GM12878 (cell line): ENCODE data around the gene RGS19. TPM values are rescaled to one million over a fixed set of nuclear protein-coding genes. Genes with fewer than 3 reads are reported as not detected.

Experiments
- ATAC-seq: fragments of 200-7000 bp; cut with Tn5 transposase; 3 replicates; pipeline ENCODE4 v1.9.1; 2020; ENCODE audit warnings: mild to moderate bottlenecking, moderate library complexity
- BruUV-seq: library from RNA; stranded (reverse); fragments of 400-500 nt; replicated peaks from 2 replicates; lab custom pipeline; 2021; lab: Mats Ljungman, UMichigan
- CTCF ChIA-PET: fragments of 300-600 bp; sonication (Branson Sonifier 250); formaldehyde crosslinking; extraction: SDS; loops from one replicate; lab custom pipeline; 2021; ENCODE audit warnings: inconsistent platforms; lab: Yijun Ruan, JAX
- POLR2A ChIA-PET: fragments of 350-600 bp; formaldehyde crosslinking; extraction: SDS; loops from one replicate; lab custom pipeline; 2021; ENCODE audit warnings: inconsistent platforms; lab: Charles Lee
- RAD21 ChIA-PET: fragments of 300-600 bp; sonication (Branson Sonifier 250); formaldehyde crosslinking; loops from one replicate; lab custom pipeline; 2023; ENCODE audit warnings: antibody characterized with exemption; ENCODE audit not compliant: unreplicated experiment; lab: Charles Lee
- SMC1A ChIA-PET: fragments of 300-600 bp; sonication (Branson Sonifier 250); formaldehyde crosslinking; loops from one replicate; lab custom pipeline; 2023; ENCODE audit not compliant: unreplicated experiment, uncharacterized antibody; lab: Charles Lee
- DNase-seq: peaks from one replicate; pipeline ENCODE4 v3.0.0-alpha.2; 2011; ENCODE audit warnings: low read depth, low spot score
- FAIRE-seq: peaks from 3 replicates; lab custom pipeline; 2011; peaks lifted over from hg19 to GRCh38; lab: Jason Lieb, UNC
- H2AFZ ChIP-seq: 2 replicates; pipeline ENCODE4 v1.6.0; 2011; ENCODE audit warnings: low read depth, low read length, control low read depth; ENCODE audit not compliant: control insufficient read depth
- H3K27ac ChIP-seq: 2 replicates; pipeline ENCODE4 v1.5.1; 2011; ENCODE audit warnings: control low read depth; ENCODE audit not compliant: control insufficient read depth, insufficient read depth
- H3K27me3 ChIP-seq, 2 experiments: replicated peaks in 1 of 2; 2 replicates each; pipeline versions ENCODE4 v1.6.0 to v1.6.1; 2011; ENCODE audit warnings: low read length in 1 of 2; ENCODE audit not compliant: control insufficient read depth in 2 of 2, insufficient read depth in 2 of 2
- H3K36me3 ChIP-seq, 2 experiments: 2 replicates each; pipeline ENCODE4 v1.5.1; 2011; ENCODE audit warnings: low read length in 1 of 2; ENCODE audit not compliant: control insufficient read depth in 2 of 2, insufficient read depth in 2 of 2
- H3K4me1 ChIP-seq: 2 replicates; pipeline ENCODE4 v1.6.1; 2011; ENCODE audit warnings: mild to moderate bottlenecking, low read length, moderate library complexity, mixed read lengths; ENCODE audit not compliant: control insufficient read depth, insufficient read depth
- H3K4me2 ChIP-seq: 2 replicates; pipeline ENCODE4 v1.6.0; 2011; ENCODE audit warnings: control low read depth; ENCODE audit not compliant: control insufficient read depth, insufficient read depth
- H3K4me3 ChIP-seq: fragments of 200-600 bp; sonication (generic); 2 replicates; pipeline ENCODE4 v1.5.1; 2016
- H3K79me2 ChIP-seq: 2 replicates; pipeline ENCODE4 v1.6.0; 2011; ENCODE audit warnings: low read length; ENCODE audit not compliant: control insufficient read depth, insufficient read depth
- H3K9ac ChIP-seq: 2 replicates; pipeline ENCODE4 v1.8.0; 2011; ENCODE audit warnings: low read length, control low read depth, mixed read lengths; ENCODE audit not compliant: control insufficient read depth, insufficient read depth
- H3K9me3 ChIP-seq: replicated peaks from 3 replicates; pipeline ENCODE4 v1.5.1; 2011; ENCODE audit warnings: mild to moderate bottlenecking, low read length; ENCODE audit not compliant: control insufficient read depth, insufficient read depth
- H4K20me1 ChIP-seq: 2 replicates; pipeline ENCODE4 v1.6.0; 2011; ENCODE audit not compliant: control insufficient read depth, insufficient read depth
- POLR2A ChIP-seq: IDR thresholded peaks from 2 replicates; pipeline ENCODE4 v1.6.1; 2011; ENCODE audit warnings: low read depth, mild to moderate bottlenecking, low read length
- WGBS: methylation state at CpG from one replicate; pipeline ENCODE4 v1.1.6; 2016; ENCODE audit warnings: low lambda C conversion rate; ENCODE audit not compliant: insufficient replicate concordance, insufficient coverage; ENCODE audit errors: missing lambda C conversion rate; 5-methylcytosine and 5-hydroxymethylcytosine counted together
- in situ Hi-C: fragments of 300-500 bp; cut with MboI; formaldehyde crosslinking; loops from 9 replicates; pipeline ENCODE4 v1.14.3; 2018; ENCODE audit warnings: mixed read lengths
- intact Hi-C: fragments of 100-400 bp; cut with micrococcal nuclease; formaldehyde crosslinking; loops from one replicate; pipeline ENCODE4 v1.14.2; 2022; ENCODE audit not compliant: unreplicated experiment
- microRNA-seq: library from miRNA; unstranded; fragments of <30 nt; microRNA quantifications from one replicate; pipeline ENCODE4, GENCODE V29; 2018
- polyA plus RNA-seq, 11 experiments: library from polyadenylated mRNA; depleted of rRNA in 4 of 11; unstranded in 6 of 11; stranded (reverse) in 5 of 11; fragments of >200 nt; fragmentation: Nextera tagmentation in 4 of 11; fragmentation: Illumina TruSeq in 1 of 11; extraction: Ambion mirVana in 4 of 11; extraction: Trizol in 1 of 11; gene quantifications; 1 replicate in 1 of 11; 2 replicates in 10 of 11; pipeline versions ENCODE4 v1.2.1 to v1.2.3, GENCODE V29; 2011 to 2016; ENCODE audit warnings: inconsistent platforms in 2 of 11, missing spikeins in 2 of 11, low read depth in 1 of 11
- small RNA-seq: library from RNA; depleted of rRNA; stranded (forward); fragments of <200 nt; gene quantifications from one replicate; pipeline ENCODE3, GENCODE V24; 2014
- total RNA-seq, 4 experiments: library from RNA; depleted of rRNA in 3 of 4; stranded (reverse); fragments of >200 nt in 3 of 4; fragmentation: Illumina TruSeq in 1 of 4; extraction: Trizol in 1 of 4; gene quantifications; 2 replicates each; pipeline versions ENCODE4 v1.2.1 to v1.2.3, GENCODE V29; 2013 to 2021
- TF ChIP-seq, protein P1 (sequence below): IDR thresholded peaks from 2 replicates; pipeline ENCODE4 v1.6.1; 2011; ENCODE audit warnings: mild to moderate bottlenecking, low read depth, low read length, moderate library complexity; ENCODE audit not compliant: insufficient replicate concordance

Gene RGS19
- total and polyA plus RNA-seq, 10 of the 15 experiments (the other 5 are each of a cell fraction or from before 2014, with no cell fraction given): 0.82 to 62.4 (median 39.8) TPM

GRCh38 chr20:64023361-64024140 is 55.8 kb downstream of the RGS19 start:
- ATAC-seq: no peak
- TF ChIP-seq, protein P1, sequence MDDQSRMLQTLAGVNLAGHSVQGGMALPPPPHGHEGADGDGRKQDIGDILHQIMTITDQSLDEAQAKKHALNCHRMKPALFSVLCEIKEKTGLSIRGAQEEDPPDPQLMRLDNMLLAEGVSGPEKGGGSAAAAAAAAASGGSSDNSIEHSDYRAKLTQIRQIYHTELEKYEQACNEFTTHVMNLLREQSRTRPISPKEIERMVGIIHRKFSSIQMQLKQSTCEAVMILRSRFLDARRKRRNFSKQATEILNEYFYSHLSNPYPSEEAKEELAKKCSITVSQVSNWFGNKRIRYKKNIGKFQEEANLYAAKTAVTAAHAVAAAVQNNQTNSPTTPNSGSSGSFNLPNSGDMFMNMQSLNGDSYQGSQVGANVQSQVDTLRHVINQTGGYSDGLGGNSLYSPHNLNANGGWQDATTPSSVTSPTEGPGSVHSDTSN: no peak
- peak; percentile 49 for TF ChIP-seq POLR2A
- no peak for FAIRE-seq
- H3K27ac ChIP-seq: no peak overlapping the region
- intact Hi-C loops (no loop called here), in situ Hi-C loops (no loop called here)
- no peaks in the 10 kb centered on the region for H3K79me2 ChIP-seq
- no TSS peak for BruUV-seq
- WGBS: 90% methylated on average over 15 of the region's 15 CpGs
- no peak for DNase-seq
- no peaks in the 10 kb centered on the region for H3K27me3 ChIP-seq
- no peak overlapping the region for H2AFZ ChIP-seq
- H3K4me1 ChIP-seq: no peaks in the 10 kb centered on the region
- no peak overlapping the region for H3K4me2 ChIP-seq
- no peak overlapping the region for H3K4me3 ChIP-seq
- ChIA-PET RAD21 (no interaction called here), CTCF (no interaction called here), SMC1A (no interaction called here), POLR2A (no interaction called here)
- H3K9me3 ChIP-seq: no peaks in the 10 kb centered on the region
- H3K9ac ChIP-seq: no peak overlapping the region
- H3K36me3 ChIP-seq: peaks cover 61 to 63% of the 10 kb centered on the region in 2 experiments
- H4K20me1 ChIP-seq: no peaks in the 10 kb centered on the region

Small RNA genes within 50 kb of the gene (microRNA-seq; reads per million reads assigned to microRNA genes)
- 2.4 reads per million, percentile 9 among the genes with 10 or more reads in this experiment for gene MIR6813

Small RNA genes within 50 kb of the gene (small RNA-seq; reads per million reads assigned to genes)
- gene AL355803.1 (not detected), gene MIR6813 (0.31 reads per million)

Other genes starting within 250 kb of the RGS19 start
Only the 7 nearest of the 16 such genes appear.
- 32.4 and 39.5 TPM in 2 replicates for gene C20orf204, start 43.3 kb downstream of the RGS19 start, total RNA-seq (2014; rRNA removed)
- gene C20orf204, start 43.3 kb downstream of the RGS19 start, total RNA-seq (2014; rRNA removed; fragmentation: Illumina TruSeq; extraction: Trizol): 3.6 and 4.4 TPM in 2 replicates
- gene C20orf204, start 43.3 kb downstream of the RGS19 start, total RNA-seq (2021): 49.1 and 56.0 TPM in 2 replicates
- gene C20orf204, start 43.3 kb downstream of the RGS19 start, polyA plus RNA-seq (2011; rRNA removed): 2.9 and 6.9 TPM in 2 replicates
- 0.48 and 1.6 TPM in 2 replicates for gene C20orf204, start 43.3 kb downstream of the RGS19 start, polyA plus RNA-seq (2014; fragmentation: Illumina TruSeq; extraction: Trizol)
- gene C20orf204, start 43.3 kb downstream of the RGS19 start, polyA plus RNA-seq (2014; fragmentation: Nextera tagmentation; extraction: Ambion mirVana): under 1 TPM; 0.24 to 0.38 TPM
- 37.1 and 42.9 TPM in 2 replicates for gene C20orf204, start 43.3 kb downstream of the RGS19 start, polyA plus RNA-seq (2014; rRNA removed)
- 10 to 100 TPM; 17.9 to 20.4 TPM for gene C20orf204, start 43.3 kb downstream of the RGS19 start, polyA plus RNA-seq (2016; fragmentation: Nextera tagmentation; extraction: Ambion mirVana)
- gene SOX18, start 29.9 kb downstream of the RGS19 start, total RNA-seq (2014; rRNA removed): 0.16 and 0.28 TPM in 2 replicates
- gene SOX18, start 29.9 kb downstream of the RGS19 start, total RNA-seq (2014; rRNA removed; fragmentation: Illumina TruSeq; extraction: Trizol): 0.09 TPM in 2 replicates
- 5.6 TPM in 2 replicates for gene SOX18, start 29.9 kb downstream of the RGS19 start, total RNA-seq (2021)
- gene SOX18, start 29.9 kb downstream of the RGS19 start, polyA plus RNA-seq (2011; rRNA removed): 0.24 and 0.53 TPM in 2 replicates
- not detected in 2 replicates for gene SOX18, start 29.9 kb downstream of the RGS19 start, polyA plus RNA-seq (2014; fragmentation: Illumina TruSeq; extraction: Trizol)
- gene SOX18, start 29.9 kb downstream of the RGS19 start, polyA plus RNA-seq (2014; fragmentation: Nextera tagmentation; extraction: Ambion mirVana): under 1 TPM; 0.05 TPM
- 2.1 and 2.2 TPM in 2 replicates for gene SOX18, start 29.9 kb downstream of the RGS19 start, polyA plus RNA-seq (2014; rRNA removed)
- gene SOX18, start 29.9 kb downstream of the RGS19 start, polyA plus RNA-seq (2016; fragmentation: Nextera tagmentation; extraction: Ambion mirVana): not detected
- gene TCEA2, start 16.3 kb downstream of the RGS19 start, total RNA-seq (2014; rRNA removed): 13.4 and 17.2 TPM in 2 replicates
- 8.8 and 9.3 TPM in 2 replicates for gene TCEA2, start 16.3 kb downstream of the RGS19 start, total RNA-seq (2014; rRNA removed; fragmentation: Illumina TruSeq; extraction: Trizol)
- 38.0 and 42.5 TPM in 2 replicates for gene TCEA2, start 16.3 kb downstream of the RGS19 start, total RNA-seq (2021)
- 11.4 and 13.2 TPM in 2 replicates for gene TCEA2, start 16.3 kb downstream of the RGS19 start, polyA plus RNA-seq (2011; rRNA removed)
- 2.8 and 10.8 TPM in 2 replicates for gene TCEA2, start 16.3 kb downstream of the RGS19 start, polyA plus RNA-seq (2014; fragmentation: Illumina TruSeq; extraction: Trizol)
- gene TCEA2, start 16.3 kb downstream of the RGS19 start, polyA plus RNA-seq (2014; fragmentation: Nextera tagmentation; extraction: Ambion mirVana): 10 to 100 TPM in 1 of 2 experiments, 1 to 10 TPM in 1; 3.4 to 12.3 TPM
- gene TCEA2, start 16.3 kb downstream of the RGS19 start, polyA plus RNA-seq (2014; rRNA removed): 17.8 and 26.0 TPM in 2 replicates
- 10 to 100 TPM; 21.2 to 22.0 TPM for gene TCEA2, start 16.3 kb downstream of the RGS19 start, polyA plus RNA-seq (2016; fragmentation: Nextera tagmentation; extraction: Ambion mirVana)
- gene OPRL1, start 564 bp upstream of the RGS19 start, total RNA-seq (2014; rRNA removed): 0.34 and 0.38 TPM in 2 replicates
- gene OPRL1, start 564 bp upstream of the RGS19 start, total RNA-seq (2014; rRNA removed; fragmentation: Illumina TruSeq; extraction: Trizol): 0.09 and 0.14 TPM in 2 replicates
- gene OPRL1, start 564 bp upstream of the RGS19 start, total RNA-seq (2021): 0.41 and 0.51 TPM in 2 replicates
- 0.14 and 0.38 TPM in 2 replicates for gene OPRL1, start 564 bp upstream of the RGS19 start, polyA plus RNA-seq (2011; rRNA removed)
- gene OPRL1, start 564 bp upstream of the RGS19 start, polyA plus RNA-seq (2014; fragmentation: Illumina TruSeq; extraction: Trizol): 0.15 TPM in 1 of 2 replicates, not detected in the other
- gene OPRL1, start 564 bp upstream of the RGS19 start, polyA plus RNA-seq (2014; fragmentation: Nextera tagmentation; extraction: Ambion mirVana): under 1 TPM in 1 of 2 experiments, not detected in 1; 0.04 TPM
- gene OPRL1, start 564 bp upstream of the RGS19 start, polyA plus RNA-seq (2014; rRNA removed): 0.27 and 0.36 TPM in 2 replicates
- gene OPRL1, start 564 bp upstream of the RGS19 start, polyA plus RNA-seq (2016; fragmentation: Nextera tagmentation; extraction: Ambion mirVana): under 1 TPM; 0.12 to 0.24 TPM
- gene LKAAEAR1, start 4.9 kb upstream of the RGS19 start, total RNA-seq (2014; rRNA removed): not detected in 2 replicates
- gene LKAAEAR1, start 4.9 kb upstream of the RGS19 start, total RNA-seq (2014; rRNA removed; fragmentation: Illumina TruSeq; extraction: Trizol): not detected in 2 replicates
- not detected in 2 replicates for gene LKAAEAR1, start 4.9 kb upstream of the RGS19 start, total RNA-seq (2021)
- gene LKAAEAR1, start 4.9 kb upstream of the RGS19 start, polyA plus RNA-seq (2011; rRNA removed): not detected in 2 replicates
- gene LKAAEAR1, start 4.9 kb upstream of the RGS19 start, polyA plus RNA-seq (2014; fragmentation: Illumina TruSeq; extraction: Trizol): not detected in 2 replicates
- not detected for gene LKAAEAR1, start 4.9 kb upstream of the RGS19 start, polyA plus RNA-seq (2014; fragmentation: Nextera tagmentation; extraction: Ambion mirVana)
- not detected in 2 replicates for gene LKAAEAR1, start 4.9 kb upstream of the RGS19 start, polyA plus RNA-seq (2014; rRNA removed)
- gene LKAAEAR1, start 4.9 kb upstream of the RGS19 start, polyA plus RNA-seq (2016; fragmentation: Nextera tagmentation; extraction: Ambion mirVana): not detected
- gene NPBWR2, start 28.0 kb upstream of the RGS19 start, total RNA-seq (2014; rRNA removed): not detected in 2 replicates
- not detected in 2 replicates for gene NPBWR2, start 28.0 kb upstream of the RGS19 start, total RNA-seq (2014; rRNA removed; fragmentation: Illumina TruSeq; extraction: Trizol)
- not detected in 2 replicates for gene NPBWR2, start 28.0 kb upstream of the RGS19 start, total RNA-seq (2021)
- not detected in 2 replicates for gene NPBWR2, start 28.0 kb upstream of the RGS19 start, polyA plus RNA-seq (2011; rRNA removed)
- not detected in 2 replicates for gene NPBWR2, start 28.0 kb upstream of the RGS19 start, polyA plus RNA-seq (2014; fragmentation: Illumina TruSeq; extraction: Trizol)
- gene NPBWR2, start 28.0 kb upstream of the RGS19 start, polyA plus RNA-seq (2014; fragmentation: Nextera tagmentation; extraction: Ambion mirVana): not detected
- not detected in 2 replicates for gene NPBWR2, start 28.0 kb upstream of the RGS19 start, polyA plus RNA-seq (2014; rRNA removed)
- not detected for gene NPBWR2, start 28.0 kb upstream of the RGS19 start, polyA plus RNA-seq (2016; fragmentation: Nextera tagmentation; extraction: Ambion mirVana)
- gene MYT1, start 84.9 kb upstream of the RGS19 start, total RNA-seq (2014; rRNA removed): not detected in 2 replicates
- not detected in 2 replicates for gene MYT1, start 84.9 kb upstream of the RGS19 start, total RNA-seq (2014; rRNA removed; fragmentation: Illumina TruSeq; extraction: Trizol)
- gene MYT1, start 84.9 kb upstream of the RGS19 start, total RNA-seq (2021): not detected in 2 replicates
- gene MYT1, start 84.9 kb upstream of the RGS19 start, polyA plus RNA-seq (2011; rRNA removed): 0.10 and 0.16 TPM in 2 replicates
- 0.01 TPM in 1 of 2 replicates, not detected in the other for gene MYT1, start 84.9 kb upstream of the RGS19 start, polyA plus RNA-seq (2014; fragmentation: Illumina TruSeq; extraction: Trizol)
- not detected for gene MYT1, start 84.9 kb upstream of the RGS19 start, polyA plus RNA-seq (2014; fragmentation: Nextera tagmentation; extraction: Ambion mirVana)
- gene MYT1, start 84.9 kb upstream of the RGS19 start, polyA plus RNA-seq (2014; rRNA removed): not detected in 2 replicates
- not detected for gene MYT1, start 84.9 kb upstream of the RGS19 start, polyA plus RNA-seq (2016; fragmentation: Nextera tagmentation; extraction: Ambion mirVana)